ENCODE measurements around the gene SH3BGRL2. TPM values are rescaled to one million over a fixed set of nuclear protein-coding genes. Genes with fewer than 3 reads are reported as not detected.
"Not testable (repeated sequence)": the region's sequence is repeated elsewhere in the genome, so short reads cannot be mapped to it uniquely, and the experiment has no call there.

The SH3BGRL2 gene
- total RNA-seq, 8 experiments from 2014 or later: 4.1 to 44.6 (median 17.8) TPM

DNA sequence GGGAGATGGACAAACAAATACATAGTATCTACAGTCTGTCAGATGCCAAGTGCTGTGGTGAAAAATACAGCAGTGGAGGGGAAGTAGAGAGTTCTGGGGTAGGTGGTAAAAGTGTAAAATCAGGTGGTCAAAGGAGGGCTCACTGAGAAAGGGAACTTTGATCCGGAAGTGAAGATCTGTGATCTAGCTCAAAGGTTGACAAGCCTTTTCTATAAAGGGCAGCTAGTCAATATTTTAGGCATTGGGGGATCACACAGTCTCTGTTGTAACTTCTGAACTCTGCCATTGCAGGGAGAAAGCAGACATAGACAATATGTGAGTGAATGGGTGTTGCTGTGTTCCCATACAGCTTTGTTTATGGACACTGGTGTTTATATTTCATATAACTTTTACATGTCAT, 38.6 kb downstream of the SH3BGRL2 start:
- in situ Hi-C loops (cut with MboI; ENCODE audit: low pct_unique_long_range_greater_than_20kb in 2 of 9, low sequenced_read_pairs in 9 of 9, unreplicated experiment in 9 of 9): no loop called here
- WGBS, 10 experiments: 78 to 83% (median 83%) methylated on average over 1 of the region's 1 CpG; no CpG with 5 or more reads in 7 of the 10 experiments
- no peak for ATAC-seq (replicated peaks in 6 of 8)
- no peak overlapping the region for H3K27ac ChIP-seq
- no peaks in the 10 kb centered on the region for H3K4me1 ChIP-seq (replicated peaks in 1 of 2)
- H3K4me3 ChIP-seq: no peak overlapping the region

DNA sequence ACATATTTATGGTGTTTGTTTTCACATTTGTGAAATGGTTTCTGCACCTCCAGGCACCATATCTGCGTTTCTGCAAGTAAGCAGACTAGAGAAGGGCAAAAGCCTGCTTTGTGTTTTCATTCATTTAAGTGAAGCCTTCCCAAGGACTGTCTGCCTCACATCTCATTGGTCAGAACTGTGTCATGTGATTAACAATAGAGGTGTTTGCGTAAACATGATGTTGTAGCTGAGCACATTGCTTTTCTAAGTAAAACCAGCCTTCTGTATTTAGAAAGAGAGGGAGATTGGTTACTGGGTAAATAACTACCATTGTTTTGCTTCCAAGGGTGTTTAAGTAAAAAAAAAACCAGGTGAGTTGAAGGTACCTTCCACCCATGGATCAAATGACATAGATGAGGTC, 39.7 kb downstream of the SH3BGRL2 start:
- H3K4me1 ChIP-seq (replicated peaks in 1 of 2): no peaks in the 10 kb centered on the region
- 57 to 100% (median 86%) methylated on average over 1 to 2 of the region's 2 CpGs; no CpG with 5 or more reads in 5 of the 10 experiments for WGBS, 10 experiments
- no peak overlapping the region for H3K4me3 ChIP-seq
- ATAC-seq (replicated peaks in 6 of 8): no peak
- in situ Hi-C loops (cut with MboI; ENCODE audit: low pct_unique_long_range_greater_than_20kb in 2 of 9, low sequenced_read_pairs in 9 of 9, unreplicated experiment in 9 of 9): no loop called here
- no peak overlapping the region for H3K27ac ChIP-seq

DNA sequence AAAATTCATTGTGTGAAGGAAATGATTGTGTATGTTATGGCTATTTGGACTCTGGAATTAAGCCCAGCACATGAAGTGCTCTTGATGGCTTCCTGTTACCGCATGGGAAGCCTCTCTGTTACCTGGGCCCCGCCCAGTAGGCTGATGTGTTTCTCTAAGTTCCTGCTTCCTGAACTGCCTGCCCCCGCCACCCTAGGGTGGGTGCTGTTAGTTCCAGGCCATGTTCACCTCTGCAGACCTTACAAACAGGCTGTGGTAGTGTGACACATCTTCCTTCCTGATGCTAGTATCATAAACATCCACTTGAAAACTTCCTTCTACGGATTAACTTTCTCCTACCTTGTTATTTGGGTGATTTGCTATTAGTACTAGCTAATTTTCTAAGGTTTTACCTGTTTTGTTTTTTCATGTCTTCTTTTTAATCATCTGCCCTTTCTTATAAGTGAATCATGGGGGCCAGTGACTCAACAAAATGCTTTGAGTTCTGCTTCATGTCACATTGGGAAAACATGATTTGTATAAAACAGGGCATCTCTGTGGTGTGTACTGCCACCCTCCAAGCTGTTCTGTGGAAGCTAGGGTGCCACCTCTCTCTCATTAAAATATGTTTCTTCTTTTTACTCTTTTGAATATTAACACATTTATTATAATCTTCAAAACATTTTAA, 40.6 kb downstream of the SH3BGRL2 start:
- in situ Hi-C loops (cut with MboI; ENCODE audit: low pct_unique_long_range_greater_than_20kb in 2 of 9, low sequenced_read_pairs in 9 of 9, unreplicated experiment in 9 of 9): no loop called here
- Histone ChIP-seq H3K4me3 (no peak overlapping the region), H3K4me1 (replicated peaks in 1 of 2) (no peaks in the 10 kb centered on the region), H3K27ac (no peak overlapping the region)
- 60 to 100% (median 87%) methylated on average over 2 to 4 of the region's 4 CpGs for WGBS, 10 experiments
- peak in 2 of 8 experiments; percentile 25 to 35 for ATAC-seq (replicated peaks in 6 of 8)

DNA sequence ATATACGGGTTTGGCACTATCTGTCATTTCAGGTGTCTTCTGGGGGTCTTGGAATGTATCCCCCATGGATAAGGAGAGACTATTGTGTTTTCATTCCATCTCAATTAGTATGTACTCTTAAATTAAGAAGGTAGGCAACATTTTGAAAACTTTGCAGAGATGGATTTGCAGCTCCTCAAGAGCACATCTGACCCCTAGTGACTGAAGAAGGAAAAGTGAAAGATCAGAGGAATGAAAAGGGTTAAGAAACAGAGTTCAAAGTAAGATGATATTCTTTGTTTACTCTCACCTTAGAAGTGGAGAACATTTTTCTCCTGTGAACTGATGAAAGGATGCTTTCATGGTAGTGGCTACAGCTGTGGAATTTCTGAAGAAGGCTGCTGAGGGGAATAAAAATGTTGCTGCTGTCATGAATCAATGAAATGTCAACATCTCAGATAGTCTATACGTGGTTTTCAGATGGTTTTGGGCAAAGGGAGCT, 41.5 kb downstream of the SH3BGRL2 start:
- 39 to 80% (median 62%) methylated on average over 1 to 2 of the region's 2 CpGs; no CpG with 5 or more reads in 4 of the 10 experiments for WGBS, 10 experiments
- H3K27ac ChIP-seq: no peak overlapping the region
- no peaks in the 10 kb centered on the region for H3K4me1 ChIP-seq (replicated peaks in 1 of 2)
- no peak overlapping the region for H3K4me3 ChIP-seq
- peak in 2 of 8 experiments; percentile 26 to 40 for ATAC-seq (replicated peaks in 6 of 8)
- in situ Hi-C loops (cut with MboI; ENCODE audit: low pct_unique_long_range_greater_than_20kb in 2 of 9, low sequenced_read_pairs in 9 of 9, unreplicated experiment in 9 of 9): no loop called here

DNA sequence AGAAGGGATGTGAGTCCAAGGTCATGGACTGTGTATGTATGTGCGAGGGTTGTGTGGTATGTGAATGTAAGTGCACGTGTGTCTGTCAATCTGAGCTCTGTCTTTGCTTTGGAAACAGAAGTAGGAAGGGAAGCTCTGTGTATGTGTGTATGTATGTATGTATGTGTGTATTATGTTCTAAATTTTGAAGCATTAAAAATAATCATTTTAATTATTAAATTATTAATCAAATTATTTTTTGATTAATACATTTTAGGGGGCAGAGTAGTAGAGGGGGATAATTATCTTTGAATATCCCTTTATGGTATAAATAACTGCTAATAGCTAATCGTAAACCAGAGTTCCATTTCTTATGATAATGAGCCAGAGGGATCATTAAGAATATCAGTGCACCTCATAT, 42.8 kb downstream of the SH3BGRL2 start:
- WGBS, 10 experiments: 64 to 100% (median 100%) methylated on average over 1 to 3 of the region's 3 CpGs; no CpG with 5 or more reads in 2 of the 10 experiments
- Histone ChIP-seq H3K4me1 (replicated peaks in 1 of 2) (no peaks in the 10 kb centered on the region), H3K27ac (no peak overlapping the region), H3K4me3 (no peak overlapping the region)
- in situ Hi-C loops (cut with MboI; ENCODE audit: low pct_unique_long_range_greater_than_20kb in 2 of 9, low sequenced_read_pairs in 9 of 9, unreplicated experiment in 9 of 9): no loop called here
- ATAC-seq (replicated peaks in 6 of 8): no peak

DNA sequence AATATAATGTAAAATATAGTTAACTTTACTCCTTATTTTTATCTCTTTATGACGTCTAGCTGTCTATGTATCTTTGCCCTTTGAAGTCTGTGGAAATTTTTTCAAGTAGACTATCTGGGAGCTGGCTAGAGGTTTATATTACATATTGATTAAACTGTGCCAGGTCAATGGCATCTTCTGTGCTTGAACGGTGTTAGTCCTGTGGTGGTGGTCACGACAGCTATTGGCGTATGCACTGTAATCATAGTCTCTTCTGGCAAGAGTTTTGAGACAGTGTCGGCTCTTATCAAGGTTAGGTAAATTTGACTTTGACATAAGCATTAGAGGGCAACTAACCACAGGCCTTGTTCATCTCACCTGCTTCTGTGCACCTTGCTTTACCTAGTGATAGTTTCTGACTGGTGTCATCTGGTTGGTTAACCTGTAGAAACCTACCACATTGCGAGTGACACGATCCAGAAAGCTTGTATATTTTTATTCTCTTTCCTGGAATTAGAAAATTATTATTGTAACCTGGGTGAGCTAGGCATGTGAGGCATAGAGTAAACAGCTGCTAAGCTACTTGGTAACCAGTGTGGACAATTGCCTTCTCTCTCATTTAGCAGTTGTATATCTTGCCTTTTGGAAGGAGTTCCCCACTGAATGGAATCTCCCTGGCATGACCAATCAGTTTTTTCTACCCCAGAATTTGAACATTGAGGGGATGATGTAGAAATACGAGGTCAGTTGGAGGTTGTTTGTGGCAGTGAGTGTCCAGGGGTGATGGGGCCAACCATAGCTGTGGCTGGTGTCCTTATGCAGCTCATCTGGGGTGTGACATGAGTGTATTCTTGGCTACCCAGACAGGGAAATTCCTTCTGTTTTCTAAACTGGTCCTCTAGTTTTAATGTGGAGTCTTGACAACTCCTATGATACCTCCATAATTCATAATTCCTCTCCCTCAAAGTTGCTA, 45.9 kb downstream of the SH3BGRL2 start:
- peak in 1 of 8 experiments; percentile 86 for ATAC-seq (replicated peaks in 6 of 8)
- Histone ChIP-seq H3K4me3 (no peak overlapping the region), H3K27ac (no peak overlapping the region), H3K4me1 (replicated peaks in 1 of 2) (no peaks in the 10 kb centered on the region)
- in situ Hi-C loops (cut with MboI; ENCODE audit: low pct_unique_long_range_greater_than_20kb in 2 of 9, low sequenced_read_pairs in 9 of 9, unreplicated experiment in 9 of 9): no loop called here
- WGBS, 10 experiments: 0 to 100% (median 86%) methylated on average over 1 to 5 of the region's 8 CpGs

DNA sequence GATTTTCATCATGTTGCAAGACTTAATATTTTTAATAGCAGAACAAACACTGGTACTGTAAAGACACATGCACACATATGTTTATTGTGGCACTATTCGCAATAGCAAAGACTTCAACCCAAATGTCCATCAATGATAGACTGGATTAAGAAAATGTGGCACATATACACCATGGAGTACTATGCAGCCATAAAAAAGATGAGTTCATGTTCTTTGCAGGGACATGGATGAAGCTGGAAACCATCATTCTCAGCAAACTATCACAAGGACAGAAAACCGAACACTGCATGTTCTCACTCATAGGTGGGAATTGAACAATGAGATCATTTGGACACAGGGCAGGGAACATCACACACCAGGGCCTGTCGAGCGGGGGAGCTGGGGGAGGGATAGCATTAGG, 51.6 kb downstream of the SH3BGRL2 start:
- in situ Hi-C loops (cut with MboI; ENCODE audit: low pct_unique_long_range_greater_than_20kb in 2 of 9, low sequenced_read_pairs in 9 of 9, unreplicated experiment in 9 of 9); ATAC-seq (replicated peaks in 6 of 8); H3K4me3 ChIP-seq; H3K27ac ChIP-seq; H3K4me1 ChIP-seq (replicated peaks in 1 of 2): not testable (repeated sequence)
- WGBS, 10 experiments: 50 to 96% (median 83%) methylated on average over 1 to 3 of the region's 4 CpGs; no CpG with 5 or more reads in 5 of the 10 experiments

DNA sequence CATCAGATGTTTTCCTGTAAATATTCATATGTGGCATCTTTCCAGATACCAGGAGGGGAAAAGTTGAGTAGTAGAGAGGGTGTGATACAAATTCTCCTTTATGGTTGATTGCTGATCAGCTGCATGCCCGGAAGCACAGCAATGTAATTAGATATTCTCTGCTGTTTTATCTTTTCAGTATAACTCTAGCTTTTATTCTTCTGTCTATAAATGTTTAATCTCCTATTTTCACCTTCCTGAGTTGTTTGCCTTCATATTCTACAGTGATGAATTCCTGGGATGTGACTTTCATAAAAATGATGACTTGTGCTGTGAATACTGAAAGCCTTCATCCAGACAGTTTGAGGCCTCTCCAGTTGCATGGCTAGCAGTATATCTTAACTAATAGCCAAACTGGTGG, 53.7 kb downstream of the SH3BGRL2 start:
- 63 to 100% (median 75%) methylated on average over 1 of the region's 1 CpG; no CpG with 5 or more reads in 2 of the 10 experiments for WGBS, 10 experiments
- Histone ChIP-seq H3K4me1 (replicated peaks in 1 of 2) (no peaks in the 10 kb centered on the region), H3K27ac (no peak overlapping the region), H3K4me3 (no peak overlapping the region)
- peak in 3 of 8 experiments; percentile 76 to 94 (median 91) for ATAC-seq (replicated peaks in 6 of 8)
- in situ Hi-C loops (cut with MboI; ENCODE audit: low pct_unique_long_range_greater_than_20kb in 2 of 9, low sequenced_read_pairs in 9 of 9, unreplicated experiment in 9 of 9): no loop called here

DNA sequence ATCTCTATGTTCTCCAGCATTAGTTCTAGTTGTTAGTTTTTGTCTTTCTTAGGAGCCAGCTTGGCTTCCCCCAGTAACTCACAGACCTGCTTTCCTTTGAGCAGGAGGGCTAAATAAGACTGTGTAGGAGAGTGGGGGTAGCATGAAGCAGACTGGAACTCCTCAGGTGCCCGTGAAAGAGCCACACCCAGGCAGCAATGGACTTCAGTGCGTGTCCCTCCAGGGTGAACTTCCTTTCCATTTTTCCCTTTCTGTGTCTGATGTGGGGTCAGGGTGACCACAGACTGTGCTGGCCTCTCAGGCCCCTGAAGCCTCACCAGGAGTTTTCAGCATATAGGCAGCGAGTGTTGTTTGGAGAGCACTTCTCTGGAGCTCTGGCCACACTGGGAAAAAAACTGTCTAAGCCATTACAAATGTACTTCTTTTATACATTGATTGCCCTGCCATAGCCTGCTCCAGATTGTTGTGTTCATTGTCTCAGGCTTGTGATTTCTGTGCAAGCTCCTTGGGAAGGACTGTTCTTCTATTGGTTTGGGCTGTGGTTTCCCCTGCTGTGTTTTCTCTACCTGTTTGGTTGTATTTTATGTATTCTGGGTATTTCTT, 55.7 kb downstream of the SH3BGRL2 start:
- Histone ChIP-seq H3K4me1 (replicated peaks in 1 of 2) (no peaks in the 10 kb centered on the region), H3K4me3 (no peak overlapping the region), H3K27ac (no peak overlapping the region)
- 40 to 82% (median 54%) methylated on average over 1 to 2 of the region's 3 CpGs; no CpG with 5 or more reads in 7 of the 10 experiments for WGBS, 10 experiments
- in situ Hi-C loops (cut with MboI; ENCODE audit: low pct_unique_long_range_greater_than_20kb in 2 of 9, low sequenced_read_pairs in 9 of 9, unreplicated experiment in 9 of 9): no loop called here
- peak in 3 of 8 experiments; percentile 18 to 26 (median 18) for ATAC-seq (replicated peaks in 6 of 8)

DNA sequence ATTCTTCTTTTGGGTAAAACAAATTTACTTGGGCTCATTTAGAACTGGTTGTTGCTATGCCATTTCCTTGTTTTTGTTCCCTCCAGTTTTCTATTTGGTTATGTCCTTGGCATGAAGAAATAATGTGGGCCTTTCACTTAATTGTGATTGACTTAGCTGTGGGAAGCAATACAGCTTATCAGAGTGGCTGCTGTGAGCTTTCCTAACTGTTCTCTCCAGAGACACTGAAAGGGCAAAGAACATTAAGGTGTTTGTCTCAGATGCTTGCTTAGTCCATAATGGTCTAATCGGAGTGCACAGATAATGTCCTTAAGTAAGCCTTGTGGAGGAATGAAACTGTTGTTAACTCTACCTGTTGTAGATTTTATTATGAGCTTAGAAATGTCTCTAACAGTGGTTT, 56.6 kb downstream of the SH3BGRL2 start:
- H3K27ac ChIP-seq: no peak overlapping the region

DNA sequence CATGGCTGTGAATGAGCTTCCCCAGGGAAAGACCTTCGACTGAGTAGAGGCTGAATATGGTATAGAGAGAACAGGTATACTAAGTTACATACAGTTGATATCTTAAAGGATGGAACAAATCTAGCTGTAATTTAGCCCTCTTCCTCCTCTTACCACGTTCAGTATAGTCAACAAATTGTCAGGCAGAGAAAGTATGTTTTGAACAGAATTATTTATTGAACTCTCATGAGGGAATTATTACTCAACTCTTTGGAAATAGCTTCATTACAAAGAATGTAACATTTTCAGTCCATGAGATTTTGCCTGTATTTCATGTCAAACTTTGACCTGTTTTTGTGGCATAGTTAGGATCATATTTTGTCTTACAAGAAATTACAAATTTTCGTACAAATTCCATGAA, 63.0 kb downstream of the SH3BGRL2 start:
- H3K4me1 ChIP-seq (replicated peaks in 1 of 2): no peaks in the 10 kb centered on the region
- no peak overlapping the region for H3K4me3 ChIP-seq
- ATAC-seq (replicated peaks in 6 of 8): no peak
- in situ Hi-C loops (cut with MboI; ENCODE audit: low pct_unique_long_range_greater_than_20kb in 2 of 9, low sequenced_read_pairs in 9 of 9, unreplicated experiment in 9 of 9): no loop called here
- 10 to 100% (median 72%) methylated on average over 1 to 3 of the region's 3 CpGs for WGBS, 10 experiments
- H3K27ac ChIP-seq: no peak overlapping the region

More for the DNA sequence above, 56.6 kb downstream of the SH3BGRL2 start:
- peak in 1 of 8 experiments; percentile 68 for ATAC-seq (replicated peaks in 6 of 8)
- in situ Hi-C loops (cut with MboI; ENCODE audit: low pct_unique_long_range_greater_than_20kb in 2 of 9, low sequenced_read_pairs in 9 of 9, unreplicated experiment in 9 of 9): no loop called here
- 10 to 100% (median 83%) methylated on average over 1 of the region's 1 CpG; no CpG with 5 or more reads in 3 of the 10 experiments for WGBS, 10 experiments
- Histone ChIP-seq H3K4me3 (no peak overlapping the region), H3K4me1 (replicated peaks in 1 of 2) (no peaks in the 10 kb centered on the region)

DNA sequence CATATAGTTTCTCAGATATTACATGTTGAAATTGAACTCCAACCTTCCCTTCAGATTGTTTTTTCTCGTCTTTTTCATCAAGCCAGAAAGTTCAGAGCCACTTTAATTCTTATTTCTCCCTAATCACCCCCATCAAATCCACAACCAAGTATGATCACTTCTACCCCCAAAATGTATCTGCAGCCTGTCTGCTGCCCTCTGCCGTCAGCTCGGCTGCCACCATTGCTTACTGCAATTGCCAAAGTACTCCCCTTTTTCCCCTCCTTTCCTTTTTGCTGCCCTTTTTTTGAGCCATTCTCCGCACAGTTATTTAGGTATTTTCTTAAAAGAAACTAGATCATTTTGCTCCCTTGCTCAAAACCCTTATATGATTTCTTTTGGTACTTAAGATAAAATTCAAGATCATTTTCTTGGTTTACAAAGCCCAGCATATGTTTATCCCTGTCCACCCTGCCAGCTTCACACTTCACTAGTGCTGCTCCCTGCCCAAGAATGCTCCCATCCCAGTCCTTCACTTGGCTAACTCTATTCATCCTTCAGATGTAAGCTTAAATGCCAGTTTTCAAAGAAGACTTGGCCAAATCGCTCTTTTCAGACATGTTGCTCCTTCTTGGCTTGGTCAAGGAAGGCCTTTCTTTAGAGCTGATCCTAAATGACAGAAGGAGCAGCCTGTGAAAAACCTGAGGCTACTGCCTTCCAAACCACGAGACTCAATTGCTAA, 63.7 kb downstream of the SH3BGRL2 start:
- ATAC-seq (replicated peaks in 6 of 8): no peak
- 29 to 100% (median 94%) methylated on average over 2 to 6 of the region's 6 CpGs for WGBS, 10 experiments
- H3K4me3 ChIP-seq: no peak overlapping the region
- H3K4me1 ChIP-seq (replicated peaks in 1 of 2): no peaks in the 10 kb centered on the region
- in situ Hi-C loops (cut with MboI; ENCODE audit: low pct_unique_long_range_greater_than_20kb in 2 of 9, low sequenced_read_pairs in 9 of 9, unreplicated experiment in 9 of 9): no loop called here
- H3K27ac ChIP-seq: no peak overlapping the region

Data from motor neuron (in vitro differentiated cells).